Measurements from ENCODE around the gene ACVR1.
"Not testable (repeated sequence)": the region's sequence is repeated elsewhere in the genome, so short reads cannot be mapped to it uniquely, and the experiment has no call there.

The ACVR1 gene

DNA sequence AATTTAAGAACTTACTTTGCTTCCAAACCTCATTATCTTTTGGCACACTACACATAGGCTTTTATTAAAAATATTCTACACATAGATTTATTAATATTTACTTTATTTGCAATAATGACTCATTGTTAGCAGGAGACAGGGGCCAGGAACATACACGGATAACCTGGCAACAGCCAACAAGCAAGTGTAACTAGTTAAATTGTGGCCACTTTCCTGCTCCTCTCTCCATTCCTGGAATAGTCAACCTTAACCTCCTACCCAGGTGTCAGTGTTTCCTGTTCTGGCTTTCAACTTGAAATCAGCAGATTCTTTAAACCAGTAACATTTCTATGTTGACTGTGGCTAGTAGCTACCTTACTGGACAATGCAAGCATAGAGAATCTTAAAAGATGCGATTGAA is 26.5 kb downstream of the ACVR1 start:
- no peak for DNase-seq

DNA sequence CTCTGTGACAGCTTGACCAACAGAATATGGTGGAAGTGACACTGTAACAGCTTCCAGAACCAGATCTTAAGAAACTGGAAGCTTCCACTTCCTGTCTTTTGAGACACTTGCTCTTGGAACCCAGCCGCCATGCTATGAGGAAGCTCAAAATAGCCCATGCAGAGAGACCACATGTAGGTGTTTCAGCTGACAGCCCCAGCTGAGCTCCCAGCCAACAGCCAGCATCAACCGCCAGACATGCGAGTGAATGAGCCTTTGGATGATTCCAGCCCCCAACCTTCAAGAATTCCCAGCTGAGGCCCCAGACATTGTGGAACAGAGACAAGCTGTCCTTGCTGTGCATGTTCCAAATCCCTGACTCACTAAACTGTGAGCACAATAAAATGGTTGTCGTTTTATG is 27.9 kb downstream of the ACVR1 start:
- no peak for DNase-seq

DNA sequence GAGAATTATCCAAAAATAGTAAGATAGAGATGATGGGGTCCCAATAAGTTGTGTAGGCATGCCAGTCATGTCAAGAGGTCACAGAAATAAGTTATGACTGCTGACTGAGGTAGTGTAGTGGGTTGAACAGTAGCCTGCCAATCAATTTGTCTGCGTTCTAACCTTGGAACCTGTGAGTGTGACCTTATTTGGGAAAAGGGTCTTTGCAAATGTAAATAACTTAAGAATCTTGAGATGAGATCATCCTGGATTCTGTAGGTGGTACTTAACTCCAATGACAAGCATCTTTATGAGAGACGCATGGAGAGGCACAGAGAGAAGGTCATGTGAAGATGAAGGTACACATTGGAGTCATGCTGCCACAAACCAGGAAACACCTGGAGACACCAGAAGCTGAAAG is 31.0 kb downstream of the ACVR1 start:
- DNase-seq = no peak

DNA sequence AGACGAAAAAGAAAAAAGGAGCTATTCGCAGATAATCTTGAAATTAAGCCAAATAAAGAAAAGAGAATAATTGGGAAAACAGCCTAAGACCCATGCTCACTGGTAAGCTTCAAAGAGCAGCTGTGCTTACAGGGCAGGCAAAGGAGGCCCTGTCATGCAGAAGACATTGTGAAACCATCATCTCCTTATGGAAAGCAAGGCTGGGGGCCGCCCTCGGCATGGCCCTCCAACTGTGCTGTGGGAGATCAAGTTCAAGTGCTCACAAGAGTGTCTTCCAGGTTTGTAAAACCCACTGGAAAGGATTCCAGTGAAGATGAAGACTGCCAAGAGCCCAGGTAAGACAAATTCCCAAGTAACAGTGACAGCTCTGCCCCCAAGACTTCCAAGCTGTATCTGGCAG is 32.2 kb downstream of the ACVR1 start:
- no peak for DNase-seq

DNA sequence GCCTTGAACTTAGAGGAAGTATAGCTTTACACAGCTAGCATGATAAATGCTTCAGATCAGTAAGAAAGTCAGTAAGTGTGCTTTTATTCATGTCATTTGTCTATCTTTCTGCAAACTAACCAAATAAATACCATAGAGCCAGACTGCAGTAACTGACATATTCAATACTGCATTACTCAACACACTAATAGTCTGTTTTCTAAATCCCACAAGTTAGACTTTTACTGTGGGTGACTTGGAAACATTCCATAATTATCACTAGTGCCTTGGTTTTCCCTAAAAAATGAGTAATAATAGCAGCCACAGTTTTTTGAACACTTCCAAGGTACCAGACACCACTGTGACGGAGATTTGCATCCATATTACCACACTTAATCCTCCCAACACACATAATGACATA is 33.0 kb downstream of the ACVR1 start:
- no peak for DNase-seq

DNA sequence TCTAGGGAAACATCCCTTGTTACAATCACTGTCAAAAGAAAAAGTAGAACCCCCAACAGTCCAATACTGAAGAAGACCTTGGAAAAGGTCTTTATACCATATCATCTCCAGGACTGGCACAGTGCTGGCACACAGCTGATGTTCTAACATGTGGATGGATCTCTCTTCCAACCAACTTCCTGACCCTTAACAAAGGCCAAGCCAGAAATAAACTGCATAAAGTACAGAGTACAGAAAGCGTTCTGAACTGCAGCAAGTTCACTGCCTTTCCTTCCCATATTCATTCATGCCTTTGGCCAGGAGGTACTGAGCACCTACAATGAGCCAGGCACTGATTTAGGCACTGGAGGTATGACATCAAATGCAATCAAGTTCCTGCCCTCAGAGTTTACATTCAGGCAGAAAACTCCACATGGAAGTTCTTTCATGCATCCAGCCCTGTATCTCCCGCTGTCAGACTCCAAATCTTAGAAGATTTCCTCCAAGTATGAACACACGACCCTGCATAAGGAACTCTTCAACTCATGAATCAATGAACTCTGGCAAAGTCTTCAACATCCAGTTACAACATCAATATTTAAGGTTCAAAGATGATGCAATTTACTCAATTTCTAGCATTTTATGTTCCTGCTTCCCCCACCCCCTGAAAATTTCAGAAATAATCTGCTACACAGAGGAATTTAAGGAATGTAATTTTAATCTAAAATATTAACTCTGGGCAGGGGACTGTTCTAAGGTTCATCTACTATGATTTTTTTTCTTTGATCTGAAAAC is 33.8 kb downstream of the ACVR1 start:
- no peak for DNase-seq

DNA sequence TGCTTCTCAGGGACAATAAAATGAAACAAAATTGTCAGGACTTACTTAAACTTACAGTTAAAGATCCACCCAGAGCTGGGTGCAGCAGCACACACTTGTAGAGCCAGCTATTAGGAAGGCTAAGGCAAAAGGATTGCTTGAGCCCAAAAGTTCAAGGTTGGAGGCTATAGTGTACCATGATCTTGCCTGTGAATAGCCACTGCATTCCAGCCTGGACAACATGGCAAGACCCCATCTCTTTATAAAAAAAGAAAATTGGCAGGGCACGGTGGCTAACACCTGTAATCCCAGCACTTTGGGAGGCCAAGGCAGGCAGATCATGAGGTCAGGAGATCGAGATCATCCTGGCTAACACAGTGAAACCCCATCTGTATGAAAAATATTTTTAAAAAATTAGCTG is 34.6 kb downstream of the ACVR1 start:
- DNase-seq = no peak

DNA sequence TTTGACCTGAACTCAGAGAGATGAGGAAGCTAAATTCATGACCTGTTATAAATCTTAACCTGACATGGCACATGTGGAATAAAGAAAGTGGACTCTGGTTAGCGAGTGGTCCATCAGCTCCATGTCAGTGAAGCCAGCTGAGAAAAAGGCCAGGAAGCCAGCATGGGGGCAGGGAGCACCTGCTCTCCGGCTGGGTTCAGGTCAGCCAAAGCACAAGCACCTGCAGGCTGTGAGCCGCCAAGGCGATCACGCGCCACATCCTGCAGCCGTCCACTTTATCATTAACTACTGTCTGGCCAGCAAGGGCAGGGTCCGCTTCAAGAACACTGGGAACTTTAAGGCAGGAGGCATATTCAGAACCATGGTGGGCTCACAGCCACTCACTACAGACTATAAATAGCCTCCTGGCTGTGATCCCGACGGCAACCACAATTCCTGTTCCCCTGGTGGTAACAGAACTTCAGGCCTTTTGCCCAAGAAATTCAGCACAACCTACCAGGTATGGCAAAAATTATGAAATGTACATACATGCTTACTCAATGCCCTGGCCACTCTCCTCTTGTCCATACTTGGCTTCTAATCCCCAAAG is 35.5 kb downstream of the ACVR1 start:
- no peak for DNase-seq

DNA sequence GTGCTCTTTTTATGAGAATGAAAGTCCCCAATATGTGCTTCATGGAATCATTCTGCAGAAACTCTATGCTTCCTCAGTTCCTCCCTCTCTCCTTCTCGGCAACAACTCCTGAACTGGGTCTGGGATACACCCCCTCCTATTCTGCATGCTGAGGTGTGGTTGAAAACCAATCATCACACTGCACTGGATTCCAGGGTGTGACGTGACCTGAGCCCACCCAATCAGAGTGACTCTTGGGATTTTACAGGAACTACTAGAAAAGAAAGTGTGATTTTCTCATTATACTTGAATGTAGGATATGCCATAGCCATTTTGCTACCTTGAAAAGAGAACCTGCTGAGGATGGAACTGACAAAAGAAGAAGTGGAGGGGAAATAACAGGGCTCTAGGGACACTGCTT is 36.3 kb downstream of the ACVR1 start:
- DNase-seq = no peak

DNA sequence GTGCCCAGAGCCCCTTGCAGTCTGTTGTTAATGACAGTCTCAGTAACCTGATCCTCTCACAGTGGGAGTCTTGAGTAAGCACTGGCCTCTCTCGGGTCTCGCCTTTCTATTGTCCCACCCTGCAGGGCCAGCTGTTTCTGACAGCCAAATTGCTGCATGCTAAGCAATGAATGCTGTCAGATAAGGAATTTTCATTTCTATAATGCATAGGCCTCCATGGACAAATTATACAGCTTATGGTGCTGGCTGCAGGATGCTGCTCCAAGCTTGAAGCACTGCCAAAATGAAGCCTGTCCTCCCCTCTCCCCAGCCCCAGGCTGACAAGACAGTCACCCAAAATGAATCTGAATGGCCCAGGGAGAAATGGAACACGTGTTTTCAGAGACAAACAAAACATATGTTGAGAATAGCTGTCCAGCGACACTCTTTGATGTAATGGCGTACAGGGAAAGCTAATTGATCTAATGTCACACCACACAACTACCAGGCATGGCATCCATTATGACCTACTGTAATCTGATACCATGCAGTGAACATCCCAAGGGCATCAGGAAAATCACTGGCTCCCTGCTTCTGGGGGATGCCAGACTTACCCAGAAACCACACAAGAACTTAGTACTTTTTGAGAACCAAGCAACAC is 36.8 kb downstream of the ACVR1 start:
- no peak for DNase-seq

DNA sequence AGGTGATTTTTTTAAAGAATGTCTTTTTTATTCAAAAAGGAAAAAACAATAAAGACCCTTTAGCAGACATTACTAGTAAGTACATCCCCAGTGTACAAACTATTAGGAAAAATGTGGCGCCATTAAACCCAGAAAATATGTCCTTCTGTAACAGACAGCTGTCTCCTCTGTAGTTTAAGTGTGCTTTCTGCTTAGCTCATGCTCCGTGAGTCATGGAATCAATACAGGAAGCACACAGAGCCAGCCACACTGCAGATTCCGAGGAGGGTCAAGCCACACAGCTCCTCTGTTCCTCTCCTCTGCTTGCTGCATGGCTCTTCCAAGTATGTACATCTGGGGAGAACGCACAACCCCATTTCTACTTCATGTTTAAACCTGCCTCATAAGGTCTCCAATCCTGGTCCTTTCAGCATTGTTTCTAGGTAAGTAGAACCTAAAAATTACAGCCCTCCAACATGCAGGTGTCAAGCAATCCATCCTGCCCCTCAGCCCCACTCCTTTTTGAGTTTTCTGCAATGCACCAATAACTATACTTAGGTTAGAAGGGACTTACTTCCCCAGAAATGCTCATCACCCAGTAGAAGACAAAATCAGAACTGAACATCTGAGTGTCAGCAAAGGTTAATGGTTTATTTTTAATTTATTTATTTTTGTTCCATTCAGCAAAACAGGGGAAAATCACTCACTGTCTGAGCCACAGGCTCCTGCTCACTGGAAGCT is 37.5 kb downstream of the ACVR1 start:
- no peak for DNase-seq

DNA sequence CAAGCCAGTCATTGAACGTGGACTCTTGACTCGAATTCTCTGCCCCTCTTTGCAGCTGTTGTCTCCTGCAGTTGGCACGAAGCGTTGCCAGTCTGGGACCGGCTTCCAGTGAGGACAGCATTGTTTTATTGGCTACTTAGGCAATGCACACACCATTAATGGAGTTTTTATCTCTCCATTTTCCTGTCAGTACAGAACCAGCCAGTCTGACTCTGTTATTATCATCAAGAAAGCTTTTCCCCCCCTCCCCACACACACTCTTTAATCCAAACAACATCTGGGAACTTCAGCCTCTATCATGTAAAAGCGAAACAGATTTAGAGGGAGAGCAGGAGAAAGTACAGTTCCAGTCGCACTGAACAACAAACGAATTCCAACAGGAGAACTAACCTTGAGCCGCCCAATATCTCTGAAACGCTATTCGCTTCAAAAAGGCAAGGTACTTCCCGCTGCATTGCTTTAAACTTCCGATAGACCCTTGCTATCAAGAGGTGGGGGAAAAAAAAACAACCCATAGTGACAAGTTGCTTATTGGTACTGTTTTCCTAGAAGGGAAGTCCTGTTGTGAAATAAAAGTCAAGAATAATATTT is 38.2 kb downstream of the ACVR1 start:
- no peak for DNase-seq

DNA sequence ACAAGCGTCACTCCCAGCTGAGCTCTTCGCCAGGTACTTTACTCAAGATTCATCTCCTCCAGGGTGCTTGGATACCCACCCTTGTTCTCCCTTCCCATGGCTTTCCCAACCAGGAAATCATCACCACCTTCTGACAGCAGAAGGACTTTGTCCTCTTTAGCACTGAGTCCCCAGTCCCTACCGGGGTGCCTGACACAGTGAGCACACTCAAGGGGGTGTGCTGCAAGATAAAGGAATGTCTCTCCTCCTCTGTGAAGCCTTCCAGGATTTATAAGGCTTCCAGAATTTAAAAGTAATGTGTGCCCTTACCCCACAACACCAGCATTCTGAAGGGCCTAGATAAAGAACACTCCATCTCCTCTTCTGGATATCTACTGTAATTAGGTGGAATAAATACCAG is 39.6 kb downstream of the ACVR1 start:
- DNase-seq = no peak

DNA sequence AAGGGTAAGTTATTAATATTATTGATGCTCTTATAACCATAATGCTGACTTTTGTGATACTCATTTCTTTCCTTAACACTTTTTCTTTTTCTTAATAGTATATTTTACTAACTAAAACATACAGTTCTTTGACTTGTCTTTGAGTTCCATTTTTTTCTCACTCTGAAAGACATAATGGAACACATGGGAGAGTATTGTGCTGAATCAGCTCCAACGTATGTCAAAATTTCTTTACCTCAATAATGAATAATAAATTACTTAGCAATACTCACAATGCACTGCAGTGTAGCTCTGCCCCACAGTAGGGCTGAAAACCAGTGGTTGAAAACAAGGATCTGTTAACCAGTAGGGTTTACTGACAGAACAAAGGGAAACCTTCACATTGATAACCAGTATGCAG is 40.7 kb downstream of the ACVR1 start:
- no peak for DNase-seq

DNA sequence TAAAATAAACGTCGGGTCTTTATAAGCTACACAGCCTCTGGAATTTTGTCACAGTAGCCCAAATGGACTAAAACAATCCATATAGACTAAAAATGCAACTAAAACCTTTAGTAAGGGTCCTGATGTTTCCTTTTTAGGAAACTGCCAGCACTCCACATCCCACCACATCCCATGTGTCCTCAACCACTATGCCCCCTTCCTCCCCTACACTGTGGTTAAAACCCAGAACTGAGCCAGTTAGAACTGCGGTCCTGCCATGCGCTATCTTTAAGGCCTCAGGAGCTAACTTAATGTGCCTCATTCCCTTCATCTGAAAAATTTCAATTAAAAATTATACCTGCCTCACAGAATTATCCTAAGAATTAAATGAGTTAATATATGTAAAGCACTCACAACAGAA is 41.1 kb downstream of the ACVR1 start:
- no peak for DNase-seq

DNA sequence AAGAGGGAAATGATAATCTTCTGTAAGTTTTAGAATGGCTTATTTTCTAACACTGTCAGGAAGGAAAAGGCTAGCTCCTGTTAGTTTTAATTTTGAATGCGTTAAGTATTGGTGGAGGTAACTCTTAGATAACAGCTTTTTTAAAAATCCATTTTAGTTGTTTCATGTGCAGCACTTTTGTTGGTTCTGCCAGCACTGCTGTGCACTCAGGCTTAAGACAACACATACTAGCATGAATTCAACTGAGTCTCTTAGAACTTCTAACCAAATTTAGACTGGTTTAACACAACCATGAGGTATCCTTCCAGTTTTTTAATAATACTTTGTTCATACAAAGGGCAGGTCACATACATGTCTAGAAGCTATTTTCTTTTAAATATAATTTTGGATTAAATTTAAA is 42.4 kb downstream of the ACVR1 start:
- no peak for DNase-seq

DNA sequence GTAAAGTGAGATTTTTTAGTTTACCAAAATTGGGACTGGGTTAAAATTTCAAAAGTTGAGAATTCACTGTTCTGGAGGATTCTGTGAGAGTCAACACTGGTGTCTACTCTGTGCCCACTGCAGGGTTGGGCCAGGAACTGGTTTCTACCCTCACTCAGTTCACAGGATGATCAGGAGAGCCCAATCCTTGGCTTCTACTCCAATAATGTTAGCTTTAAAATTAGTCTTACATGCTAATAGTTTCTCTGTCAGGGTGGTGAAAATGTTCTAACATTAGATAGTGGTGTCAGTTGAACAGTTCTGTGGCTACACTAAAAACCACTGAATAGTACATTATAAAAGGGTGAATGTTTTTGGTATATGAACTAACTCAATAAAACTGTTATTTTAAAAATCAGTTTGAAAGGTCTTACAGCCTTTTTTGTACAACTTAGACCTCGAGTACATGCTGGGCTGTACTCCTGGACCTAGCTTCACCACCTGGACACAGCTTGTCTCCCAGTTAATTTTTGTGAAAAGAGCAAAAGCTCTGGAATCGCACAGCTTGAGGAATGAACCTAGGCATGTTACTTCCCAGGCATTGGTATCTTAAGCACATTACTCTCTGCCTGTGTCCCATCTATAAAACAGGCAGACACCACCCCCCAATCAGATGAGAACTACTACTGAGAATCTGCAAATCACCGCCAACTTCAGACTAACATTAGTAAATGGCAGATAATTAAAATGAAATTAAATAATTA is 44.4 kb downstream of the ACVR1 start:
- DNase-seq = no peak

DNA sequence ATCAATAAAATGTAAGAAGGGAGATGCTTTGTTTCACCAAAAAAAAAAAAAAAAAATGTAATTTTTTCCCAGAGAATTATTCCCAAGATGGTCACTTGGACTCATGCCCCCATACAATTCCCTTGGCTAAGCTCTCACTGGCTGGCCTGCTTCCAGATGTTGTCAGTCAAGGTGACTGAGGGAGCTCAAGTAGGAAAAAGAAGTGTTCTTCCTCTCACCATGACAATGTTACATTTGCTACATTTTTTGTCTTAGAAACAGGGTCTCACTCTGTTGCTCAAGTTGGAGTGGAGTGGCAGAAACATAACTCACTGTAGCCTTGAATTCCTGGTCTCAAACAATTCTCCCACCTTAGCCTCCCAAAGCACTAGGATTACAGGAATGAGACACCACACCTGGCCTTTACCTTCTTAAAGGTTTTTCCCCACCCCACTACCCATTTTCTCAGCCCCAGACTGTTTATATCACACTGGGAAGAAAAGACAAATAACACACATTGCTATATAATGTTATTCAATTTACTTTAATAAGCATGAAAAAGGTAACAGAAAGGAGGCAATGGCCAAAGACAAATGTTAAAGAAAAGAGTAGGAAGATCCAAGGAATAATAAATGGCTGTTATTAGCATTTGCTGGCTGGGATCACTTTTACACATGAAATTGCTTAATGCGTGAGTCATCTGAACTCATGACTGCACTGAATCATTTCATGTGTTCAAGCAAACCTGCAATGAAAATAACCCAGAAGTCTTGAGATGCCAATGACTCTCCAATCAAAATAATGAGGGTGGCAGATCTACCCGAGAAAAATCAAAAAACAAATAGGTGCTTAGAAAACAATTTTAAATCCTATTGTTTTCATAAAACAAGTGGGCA is 45.2 kb downstream of the ACVR1 start:
- DNase-seq = no peak

DNA sequence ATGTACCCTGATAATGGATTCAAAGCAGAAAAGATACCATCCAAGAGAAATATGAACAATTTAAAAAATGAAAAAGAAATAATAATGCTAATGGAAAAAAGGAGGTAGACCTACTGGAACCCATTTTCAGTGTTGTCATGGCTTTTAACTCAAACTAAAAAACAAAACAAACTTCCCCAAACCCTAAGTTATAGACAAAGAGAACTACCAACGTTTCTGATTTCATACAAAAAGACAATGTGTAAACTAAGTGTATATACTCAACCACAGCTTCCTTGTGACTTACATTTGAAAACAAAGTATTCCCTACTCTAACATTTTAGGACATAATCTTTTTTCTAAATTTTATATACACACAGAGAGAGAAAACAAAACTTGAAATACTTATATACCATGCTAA is 45.9 kb downstream of the ACVR1 start:
- no peak for DNase-seq

DNA sequence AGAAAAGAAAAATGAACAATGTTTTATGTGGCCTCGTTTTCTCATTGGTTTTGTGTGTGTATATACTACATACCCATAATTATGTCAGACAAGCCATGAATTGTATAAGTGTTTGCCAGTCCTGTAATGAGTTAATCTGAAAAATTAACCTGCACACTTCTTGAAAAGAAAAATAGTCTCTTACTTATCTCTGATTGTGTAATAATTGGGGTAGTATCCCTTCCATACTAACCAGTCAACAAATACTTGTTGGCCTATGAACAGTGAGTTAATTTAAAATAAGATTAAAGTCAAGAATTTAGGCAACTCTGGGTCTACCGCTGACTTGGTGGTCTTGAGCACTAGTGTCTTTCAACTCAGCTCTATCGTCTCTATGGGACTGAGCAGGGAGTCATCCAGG is 48.8 kb downstream of the ACVR1 start:
- no peak for DNase-seq

DNA sequence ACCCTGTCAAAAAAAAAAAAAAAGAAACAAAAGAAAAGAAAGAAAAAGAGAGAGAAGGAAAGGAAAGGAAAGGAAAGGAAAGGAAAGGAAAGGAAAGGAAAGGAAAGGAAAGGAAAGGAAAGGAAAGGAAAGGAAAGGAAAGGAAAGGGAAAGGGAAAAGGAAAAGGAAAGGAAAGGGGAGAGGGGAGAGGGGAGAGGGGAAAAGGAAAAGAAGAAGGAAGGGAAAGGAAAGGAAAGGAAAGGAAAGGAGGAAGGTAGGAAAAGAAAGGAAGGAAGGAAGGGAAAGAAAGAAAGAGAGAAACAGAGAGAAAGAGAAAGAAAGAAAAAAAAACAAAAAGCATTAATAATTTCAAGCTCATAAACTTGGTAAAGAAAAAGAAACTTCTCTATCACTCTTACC is 49.5 kb downstream of the ACVR1 start:
- DNase-seq = not testable (repeated sequence)

DNA sequence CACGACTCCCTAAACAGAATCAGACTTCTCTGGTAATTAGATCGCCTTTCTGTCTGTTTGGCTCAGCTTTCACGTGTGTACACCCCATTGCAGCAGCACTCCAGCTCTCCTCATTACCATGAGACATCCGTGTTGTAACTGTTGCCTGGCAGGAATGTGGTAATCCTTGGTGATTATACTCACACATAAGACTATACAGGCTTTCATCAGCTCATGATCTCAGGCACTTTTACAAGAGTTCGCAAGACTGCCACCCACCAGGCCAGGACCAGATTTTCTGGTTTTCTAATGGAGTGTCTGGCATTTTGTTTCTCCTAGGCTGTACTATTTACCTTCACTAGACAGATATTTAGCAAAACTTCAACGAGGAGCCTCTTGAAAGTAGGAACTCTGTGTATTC is 50.2 kb downstream of the ACVR1 start:
- DNase-seq = no peak

All from activated T-cell treated with anti-CD3 and anti-CD28 coated beads, Interleukin-2, amount 50 U/mL, for 1 hour (primary cell).